Measurements from ENCODE around the gene MCRIP2. TPM values are rescaled to one million over a fixed set of nuclear protein-coding genes. Genes with fewer than 3 reads are reported as not detected.
A peak's percentile ranks its signal among the peaks of the same experiment; 100 is the strongest.

MCRIP2 gene
- total RNA-seq, 8 experiments from 2014 or later = 10.3 to 58.8 (median 31.3) TPM

- ATAC-seq (replicated peaks in 6 of 8) = peak; percentile 4 to 47 (median 32)
- Histone ChIP-seq H3K27ac (peak within 1 kb of the TSS in 1 of 2 donors; percentile 82), H3K4me3 (peak within 1 kb of the TSS; percentile 15 to 41 (median 27)), H3K4me1 (replicated peaks in 1 of 2) (peaks cover 16 to 20% of the 10 kb centered on the region in 2 donors)
- in situ Hi-C loops (cut with MboI; ENCODE audit: low pct_unique_long_range_greater_than_20kb in 2 of 9, low sequenced_read_pairs in 9 of 9, unreplicated experiment in 9 of 9) = no loop called here
- 0% methylated on average over 2 to 4 of the region's 73 CpGs; no CpG with 5 or more reads in 7 of the 10 experiments for WGBS, 10 experiments
These were observed 33.6 kb downstream of the MCRIP2 start, which contains the start of gene RHBDL1 for GRCh38 chr16:674968-675883. Gene RHBDL1, plus strand, starts transcription at chr16:675671. Its CDS starts 120 bp downstream, at chr16:675791.

GRCh38 chr16:675884-676564, 34.4 kb downstream of the MCRIP2 start:
- Histone ChIP-seq H3K4me3 (peak overlapping the region; percentile 15 to 41 (median 27)), H3K27ac (peak overlapping the region in 1 of 2 donors; percentile 82), H3K4me1 (replicated peaks in 1 of 2) (peaks cover 17 to 22% of the 10 kb centered on the region in 2 donors)
- ATAC-seq (replicated peaks in 6 of 8) = peak in 1 of 8 experiments; percentile 1
- WGBS, 10 experiments = 55 to 83% methylated on average over 4 to 6 of the region's 25 CpGs; no CpG with 5 or more reads in 8 of the 10 experiments
- in situ Hi-C loops (cut with MboI; ENCODE audit: low pct_unique_long_range_greater_than_20kb in 2 of 9, low sequenced_read_pairs in 9 of 9, unreplicated experiment in 9 of 9) = no loop called here

- Histone ChIP-seq H3K27ac (no peak overlapping the region), H3K4me3 (peak overlapping the region in 1 of 5 donors; percentile 41), H3K4me1 (replicated peaks in 1 of 2) (peaks cover 22 to 28% of the 10 kb centered on the region in 2 donors)
- in situ Hi-C loops (cut with MboI; ENCODE audit: low pct_unique_long_range_greater_than_20kb in 2 of 9, low sequenced_read_pairs in 9 of 9, unreplicated experiment in 9 of 9) = no loop called here
- ATAC-seq (replicated peaks in 6 of 8) = no peak
- no CpG with 5 or more reads among the region's 21 CpGs for WGBS, 10 experiments
These were observed 34.9 kb downstream of the MCRIP2 start for GRCh38 chr16:676565-676902.

- no peak overlapping the region for H3K27ac ChIP-seq
- ATAC-seq (replicated peaks in 6 of 8) = no peak
- no peak overlapping the region for H3K4me3 ChIP-seq
- H3K4me1 ChIP-seq (replicated peaks in 1 of 2) = peaks cover 25 to 31% of the 10 kb centered on the region in 2 donors
- in situ Hi-C loops (cut with MboI; ENCODE audit: low pct_unique_long_range_greater_than_20kb in 2 of 9, low sequenced_read_pairs in 9 of 9, unreplicated experiment in 9 of 9) = no loop called here
- 70 to 96% methylated on average over 2 to 13 of the region's 23 CpGs; no CpG with 5 or more reads in 8 of the 10 experiments for WGBS, 10 experiments
These were observed 35.3 kb downstream of the MCRIP2 start for GRCh38 chr16:676913-677312.

GRCh38 chr16:677316-678190, 35.9 kb downstream of the MCRIP2 start:
- Histone ChIP-seq H3K4me3 (no peak overlapping the region), H3K27ac (no peak overlapping the region), H3K4me1 (replicated peaks in 1 of 2) (peaks cover 25 to 31% of the 10 kb centered on the region in 2 donors)
- in situ Hi-C loops (cut with MboI; ENCODE audit: low pct_unique_long_range_greater_than_20kb in 2 of 9, low sequenced_read_pairs in 9 of 9, unreplicated experiment in 9 of 9) = no loop called here
- no peak for ATAC-seq (replicated peaks in 6 of 8)
- WGBS, 10 experiments = 85% methylated on average over 5 of the region's 57 CpGs; no CpG with 5 or more reads in 9 of the 10 experiments

- WGBS, 10 experiments = 20% methylated on average over 3 of the region's 21 CpGs; no CpG with 5 or more reads in 9 of the 10 experiments
- H3K27ac ChIP-seq = peak overlapping the region; percentile 97 to 98
- no peak overlapping the region for H3K4me3 ChIP-seq
- no peak for ATAC-seq (replicated peaks in 6 of 8)
- H3K4me1 ChIP-seq (replicated peaks in 1 of 2) = peaks cover 32 to 34% of the 10 kb centered on the region in 2 donors
- in situ Hi-C loops (cut with MboI; ENCODE audit: low pct_unique_long_range_greater_than_20kb in 2 of 9, low sequenced_read_pairs in 9 of 9, unreplicated experiment in 9 of 9) = no loop called here
These were observed 36.7 kb downstream of the MCRIP2 start for GRCh38 chr16:678209-678857.

GRCh38 chr16:678858-679813, 37.5 kb downstream of the MCRIP2 start:
- peak overlapping the region; percentile 97 to 98 for H3K27ac ChIP-seq
- in situ Hi-C loops (cut with MboI; ENCODE audit: low pct_unique_long_range_greater_than_20kb in 2 of 9, low sequenced_read_pairs in 9 of 9, unreplicated experiment in 9 of 9) = no loop called here
- 90 to 92% methylated on average over 2 to 4 of the region's 52 CpGs; no CpG with 5 or more reads in 8 of the 10 experiments for WGBS, 10 experiments
- ATAC-seq (replicated peaks in 6 of 8) = peak; percentile 3 to 68 (median 56)
- peak overlapping the region; percentile 37 to 92 (median 44) for H3K4me3 ChIP-seq
- peaks cover 34 to 36% of the 10 kb centered on the region in 2 donors for H3K4me1 ChIP-seq (replicated peaks in 1 of 2)

GRCh38 chr16:679814-680624, 38.4 kb downstream of the MCRIP2 start, which contains the start of gene STUB1:
Gene STUB1, plus strand, starts transcription at chr16:680410. Its CDS starts 116 bp downstream, at chr16:680526.
- ATAC-seq (replicated peaks in 6 of 8) = peak; percentile 24 to 47 (median 35)
- in situ Hi-C loops (cut with MboI; ENCODE audit: low pct_unique_long_range_greater_than_20kb in 2 of 9, low sequenced_read_pairs in 9 of 9, unreplicated experiment in 9 of 9) = no loop called here

GRCh38 chr16:680625-680945, 39.0 kb downstream of the MCRIP2 start:
- peak in 2 of 8 experiments; percentile 0 to 6 for ATAC-seq (replicated peaks in 6 of 8)
- Histone ChIP-seq H3K27ac (peak overlapping the region; percentile 87 to 94), H3K4me3 (peak overlapping the region; percentile 52 to 97 (median 70)), H3K4me1 (replicated peaks in 1 of 2) (peaks cover 36 to 40% of the 10 kb centered on the region in 2 donors)
- in situ Hi-C loops (cut with MboI; ENCODE audit: low pct_unique_long_range_greater_than_20kb in 2 of 9, low sequenced_read_pairs in 9 of 9, unreplicated experiment in 9 of 9) = no loop called here
- 0 to 2% methylated on average over 2 to 9 of the region's 38 CpGs; no CpG with 5 or more reads in 8 of the 10 experiments for WGBS, 10 experiments

More at GRCh38 chr16:679814-680624, 38.4 kb downstream of the MCRIP2 start, which contains the start of gene STUB1:
- Histone ChIP-seq H3K4me1 (replicated peaks in 1 of 2) (peaks cover 38 to 41% of the 10 kb centered on the region in 2 donors), H3K27ac (peak within 1 kb of the TSS; percentile 97 to 98), H3K4me3 (peak within 1 kb of the TSS; percentile 52 to 97 (median 70))
- no CpG with 5 or more reads among the region's 91 CpGs for WGBS, 10 experiments

GRCh38 chr16:680967-681745, 39.5 kb downstream of the MCRIP2 start:
- H3K4me1 ChIP-seq (replicated peaks in 1 of 2) = peaks cover 34 to 38% of the 10 kb centered on the region in 2 donors
- ATAC-seq (replicated peaks in 6 of 8) = no peak
- peak overlapping the region; percentile 52 to 97 (median 70) for H3K4me3 ChIP-seq
- in situ Hi-C loops (cut with MboI; ENCODE audit: low pct_unique_long_range_greater_than_20kb in 2 of 9, low sequenced_read_pairs in 9 of 9, unreplicated experiment in 9 of 9) = no loop called here
- peak overlapping the region; percentile 87 to 94 for H3K27ac ChIP-seq
- 12 to 96% (median 72%) methylated on average over 4 to 10 of the region's 44 CpGs; no CpG with 5 or more reads in 7 of the 10 experiments for WGBS, 10 experiments
